GM19240 (cell line): ENCODE data around the gene EPHA4.

Source experiments
- DNase-seq: peaks from one replicate; pipeline ENCODE4 v3.0.0; 2011; ENCODE audit warnings: low spot score; ENCODE audit not compliant: insufficient read length

EPHA4 gene

DNA sequence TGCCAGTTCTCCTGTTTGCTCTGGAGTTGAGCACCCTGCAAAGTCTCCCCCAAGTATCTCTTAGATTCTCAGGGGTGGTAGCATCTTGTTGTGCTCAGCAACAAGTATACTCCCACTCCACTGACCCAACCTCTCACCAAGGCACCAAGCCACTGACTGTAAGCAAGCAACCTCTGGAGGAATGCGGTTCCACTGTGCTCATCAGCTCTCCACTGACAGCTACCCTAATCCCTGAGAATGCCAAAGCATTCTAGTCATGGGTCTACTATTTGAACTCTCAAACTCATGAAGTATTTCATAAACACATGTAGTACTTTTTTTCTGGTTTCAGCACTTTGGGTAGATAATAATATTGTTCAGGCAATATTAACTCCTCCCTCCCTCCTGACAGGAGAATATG lies 170.0 kb downstream of the EPHA4 start:
- no peak for DNase-seq

DNA sequence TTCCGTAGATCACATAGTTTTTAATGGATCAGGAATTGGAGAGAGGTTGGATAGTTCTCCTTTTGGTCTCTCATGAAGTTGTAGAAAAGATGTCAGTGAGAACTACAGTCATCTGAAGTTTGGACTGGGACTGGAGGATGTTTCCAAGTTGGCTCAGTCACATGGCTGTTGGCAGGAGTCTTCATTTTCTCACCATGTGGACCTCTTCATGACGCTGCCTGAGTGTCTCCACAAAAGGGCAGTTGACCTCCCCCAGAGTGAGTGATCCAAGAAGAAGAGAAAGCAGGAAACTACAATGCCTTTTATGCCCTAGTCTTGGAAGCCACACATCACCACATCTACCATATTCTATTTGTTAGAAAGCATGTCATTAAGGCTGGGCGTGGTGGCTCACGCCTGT lies 171.7 kb downstream of the EPHA4 start:
- no peak for DNase-seq

DNA sequence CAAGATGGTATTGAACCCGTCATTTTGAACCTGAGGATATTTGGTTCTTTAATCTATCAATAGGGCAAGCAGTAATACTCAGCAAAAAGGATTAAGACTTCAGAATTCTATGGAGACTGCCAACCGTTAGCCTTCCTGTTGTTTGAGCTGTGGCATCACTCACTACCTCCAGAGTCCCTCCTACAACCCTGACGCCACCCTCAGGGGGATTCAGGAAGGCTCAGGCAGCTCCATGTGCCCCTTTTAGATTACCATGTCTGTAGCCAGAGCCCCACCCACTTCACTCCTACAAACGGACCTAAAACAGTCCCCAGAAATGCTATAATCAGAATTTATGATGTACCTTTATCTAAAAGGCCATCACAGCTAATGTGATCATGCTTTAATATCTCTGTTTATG lies 172.9 kb downstream of the EPHA4 start:
- no peak for DNase-seq

DNA sequence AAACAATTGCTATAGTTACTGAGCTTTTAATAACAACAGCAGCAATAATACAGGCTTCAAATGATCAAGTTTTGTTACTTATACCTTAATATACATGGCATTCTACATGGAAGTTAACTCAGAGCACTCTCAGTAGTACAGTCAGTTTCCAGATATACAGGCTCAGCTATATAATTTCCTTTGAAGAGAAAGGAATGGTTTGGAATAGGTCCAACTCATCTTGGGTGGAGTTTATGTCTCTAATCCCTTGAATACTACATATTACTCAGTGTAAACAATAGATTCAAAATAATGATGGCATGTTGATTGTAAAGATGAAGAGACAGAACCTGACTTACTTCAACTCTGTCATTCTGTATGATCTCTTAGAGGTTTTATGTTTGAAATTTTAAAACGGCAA lies 174.9 kb downstream of the EPHA4 start:
- no peak for DNase-seq

DNA sequence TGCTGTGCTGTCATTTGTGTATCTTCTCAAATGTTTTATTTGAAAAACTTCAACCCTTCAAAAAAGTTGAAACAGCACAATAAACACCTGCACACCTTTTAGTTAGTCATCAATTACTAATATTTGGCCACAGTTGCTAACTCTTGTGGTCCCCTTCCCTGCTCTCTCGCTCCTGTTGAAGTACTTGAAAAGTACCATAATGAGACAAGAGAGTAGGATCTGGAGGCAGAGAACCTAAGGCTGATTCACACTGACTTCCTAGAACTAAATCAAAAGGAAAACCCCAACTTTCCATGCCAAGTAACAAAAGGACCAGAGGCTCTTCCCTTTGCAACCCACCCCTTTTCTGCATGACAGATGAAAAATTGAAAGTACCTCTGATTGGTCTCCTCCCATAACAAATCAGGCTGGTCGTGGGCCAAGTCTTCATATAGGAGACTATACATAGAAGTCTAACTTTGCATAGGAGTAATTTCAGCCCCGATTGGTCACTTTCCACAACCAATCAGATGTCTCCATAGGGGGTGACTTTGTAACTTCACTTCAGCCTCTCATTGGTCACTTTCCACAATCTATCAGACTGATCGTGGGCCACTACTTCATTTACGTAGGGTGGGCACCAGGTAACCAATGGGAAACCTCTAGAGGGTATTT lies 179.7 kb downstream of the EPHA4 start:
- no peak for DNase-seq

DNA sequence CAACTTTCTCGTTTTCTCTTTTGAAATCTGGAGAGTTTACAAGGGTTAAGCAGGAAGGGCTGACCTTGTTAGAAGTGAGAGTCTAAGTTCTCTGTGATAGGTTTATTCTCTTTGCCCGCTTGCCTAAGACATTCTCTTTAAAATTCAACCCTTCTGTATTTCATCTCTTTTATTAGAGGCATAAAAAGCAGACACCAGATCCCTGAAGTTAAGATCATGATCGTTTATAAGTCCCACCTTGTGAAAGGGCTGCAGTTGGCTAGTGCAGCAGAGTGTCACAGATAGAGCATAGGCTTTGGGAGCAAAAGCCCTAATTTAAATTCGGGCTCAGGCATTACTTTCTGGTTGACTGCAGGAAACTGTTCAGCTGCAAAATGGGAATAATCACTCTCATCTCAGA lies 181.2 kb downstream of the EPHA4 start:
- DNase-seq: no peak

DNA sequence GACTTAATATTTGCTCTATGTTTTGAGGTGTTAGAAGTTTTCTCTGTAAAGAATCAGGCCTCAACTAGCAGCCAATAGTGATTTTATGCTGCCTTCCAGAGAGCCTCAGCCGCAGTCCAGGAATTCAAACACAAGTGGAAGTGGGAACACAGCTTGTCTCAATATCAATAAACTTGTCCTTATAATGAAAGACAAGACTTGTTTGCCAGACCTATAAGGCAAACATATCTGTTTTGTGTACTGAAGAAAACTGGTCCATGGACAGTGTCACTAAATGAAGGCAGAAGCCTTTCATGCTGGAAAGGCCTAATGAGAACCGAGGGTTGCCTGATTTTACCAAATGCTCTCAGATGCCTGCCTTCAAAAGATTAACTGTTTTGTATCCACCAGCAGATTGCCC lies 182.2 kb downstream of the EPHA4 start:
- DNase-seq: no peak

DNA sequence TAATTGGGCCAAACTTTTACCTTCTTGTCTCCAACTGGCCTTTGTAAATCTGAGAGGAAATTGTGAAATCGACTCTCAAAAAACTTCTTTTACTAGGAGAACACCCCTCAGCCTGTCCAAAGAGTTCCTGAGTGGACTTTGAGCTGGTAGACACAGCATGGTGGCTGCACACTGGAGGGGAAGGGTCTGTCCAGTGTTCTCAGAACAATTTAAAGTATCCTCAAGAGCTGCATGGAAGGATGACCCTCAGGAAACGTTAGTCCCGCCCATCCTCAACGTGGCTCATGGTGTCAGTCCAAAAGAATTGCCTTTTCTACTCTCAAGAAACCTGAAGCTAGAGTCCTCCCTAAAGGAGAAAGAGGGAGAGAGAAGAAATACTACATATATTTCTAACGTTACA lies 182.7 kb downstream of the EPHA4 start:
- no peak for DNase-seq

DNA sequence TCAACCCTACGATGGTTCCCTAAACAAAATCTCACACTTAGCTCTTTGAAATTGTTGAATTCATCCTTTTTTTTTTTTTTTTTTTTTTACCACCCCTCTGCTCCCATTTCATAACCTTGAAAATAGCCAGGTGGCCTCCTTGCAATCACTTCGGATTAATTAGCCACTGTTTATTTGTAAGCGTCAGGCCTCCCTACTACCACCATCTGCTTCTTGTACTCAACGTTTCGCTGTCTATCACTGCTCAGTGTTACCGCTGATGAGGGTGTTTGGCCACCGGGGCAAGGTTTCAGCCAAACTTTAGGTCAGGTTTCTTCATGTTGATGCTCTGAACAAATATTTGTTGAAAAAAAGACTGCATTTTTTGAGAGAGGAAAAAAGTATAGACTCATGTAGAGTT lies 183.2 kb downstream of the EPHA4 start:
- no peak for DNase-seq

DNA sequence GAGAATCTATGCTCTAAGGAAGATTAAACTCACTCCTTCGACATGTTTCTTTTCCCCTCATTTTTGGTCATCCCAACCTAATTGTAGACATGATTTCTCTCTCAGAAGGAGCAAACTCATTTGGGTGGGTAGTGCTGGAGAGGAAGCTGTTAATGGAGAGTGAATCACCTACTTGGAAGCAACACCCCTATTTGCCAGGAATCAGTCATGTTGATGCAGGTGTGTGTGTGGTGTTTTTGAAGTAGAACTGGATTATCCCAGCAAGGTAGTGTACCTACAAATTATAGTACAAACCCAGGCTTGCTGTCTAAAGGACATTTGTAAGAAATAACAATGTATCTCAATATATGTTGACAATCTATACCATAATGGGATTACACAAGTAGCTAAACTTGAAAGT lies 186.4 kb downstream of the EPHA4 start:
- no peak for DNase-seq

DNA sequence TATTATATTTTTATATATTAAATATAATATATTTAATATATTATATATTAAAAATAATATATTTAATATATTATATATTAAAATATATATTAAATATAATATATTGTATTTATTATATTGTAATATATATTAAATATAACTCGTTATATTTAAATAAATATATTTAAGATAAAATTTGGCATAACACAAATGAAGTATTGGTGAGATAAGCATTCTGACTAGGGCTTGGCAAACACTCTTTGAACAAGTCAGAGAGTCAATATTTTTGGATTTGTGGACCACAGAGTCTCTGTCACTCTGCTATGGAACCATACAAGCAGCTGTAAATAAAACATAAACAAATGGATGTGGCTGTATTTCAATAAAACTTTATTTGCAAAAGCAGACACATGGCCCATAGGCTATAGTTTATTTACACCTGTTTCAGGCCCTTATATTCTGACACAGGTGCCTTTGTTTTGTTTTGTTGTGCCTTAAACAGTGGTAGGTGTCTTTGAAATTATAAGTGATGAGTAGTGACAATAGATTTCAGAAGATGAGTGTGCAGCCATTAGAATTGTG lies 190.1 kb downstream of the EPHA4 start:
- DNase-seq: no peak

DNA sequence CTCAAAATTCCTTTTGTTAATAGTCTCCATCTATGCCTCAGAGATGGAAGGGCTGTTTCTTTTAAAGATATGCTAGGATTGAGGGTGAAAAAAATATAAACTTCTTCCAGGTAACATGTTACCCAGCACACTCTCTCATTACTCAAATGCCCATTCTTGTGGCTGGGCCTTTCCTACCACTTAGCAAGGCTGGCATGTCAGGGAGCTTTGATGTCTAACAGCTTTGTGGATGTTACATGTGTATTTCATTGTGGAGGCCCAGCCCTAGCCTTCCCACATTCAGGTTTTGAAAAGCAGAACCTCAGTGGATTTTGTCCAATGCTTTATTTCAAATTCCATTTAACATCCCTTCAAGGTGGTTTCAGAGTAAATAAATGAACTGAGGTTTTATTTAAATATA lies 191.4 kb downstream of the EPHA4 start:
- DNase-seq: no peak

DNA sequence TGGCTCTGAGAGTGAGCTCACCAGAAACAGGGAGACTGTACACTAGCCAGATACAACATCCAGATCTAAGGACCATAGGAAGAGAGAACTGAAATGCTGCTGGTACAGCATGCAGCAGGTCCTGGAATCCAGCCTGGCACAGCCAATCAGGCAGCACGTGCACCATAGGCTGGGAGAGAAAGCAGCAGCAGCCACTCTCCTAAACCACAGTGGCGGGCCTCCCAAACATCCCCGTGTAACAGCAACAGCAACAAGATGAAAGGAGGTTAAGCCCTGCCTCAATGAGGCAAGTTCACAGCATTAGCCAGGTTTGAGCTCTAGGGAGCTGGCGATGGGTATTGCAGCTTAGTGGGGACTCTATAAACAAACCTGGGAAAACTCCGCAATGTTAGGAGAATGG lies 192.0 kb downstream of the EPHA4 start:
- no peak for DNase-seq

DNA sequence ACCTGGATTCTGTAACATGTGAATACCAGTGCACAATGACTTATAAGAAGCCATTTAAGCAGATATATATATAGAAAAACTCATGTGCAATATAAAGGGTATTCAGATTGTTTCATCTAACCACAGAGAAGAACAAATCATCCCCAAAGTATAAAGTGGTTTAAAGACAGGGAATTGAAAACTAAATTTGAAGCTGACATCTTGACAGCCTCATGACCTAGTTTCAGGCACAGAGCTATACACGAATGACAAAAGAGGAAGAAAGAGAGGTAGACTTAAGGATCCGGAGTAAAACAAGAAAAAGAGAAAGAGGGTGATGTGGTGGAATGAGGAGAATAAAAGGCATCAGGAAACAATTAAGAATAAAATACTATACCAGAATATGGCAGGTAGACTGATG lies 194.5 kb downstream of the EPHA4 start:
- DNase-seq: no peak

DNA sequence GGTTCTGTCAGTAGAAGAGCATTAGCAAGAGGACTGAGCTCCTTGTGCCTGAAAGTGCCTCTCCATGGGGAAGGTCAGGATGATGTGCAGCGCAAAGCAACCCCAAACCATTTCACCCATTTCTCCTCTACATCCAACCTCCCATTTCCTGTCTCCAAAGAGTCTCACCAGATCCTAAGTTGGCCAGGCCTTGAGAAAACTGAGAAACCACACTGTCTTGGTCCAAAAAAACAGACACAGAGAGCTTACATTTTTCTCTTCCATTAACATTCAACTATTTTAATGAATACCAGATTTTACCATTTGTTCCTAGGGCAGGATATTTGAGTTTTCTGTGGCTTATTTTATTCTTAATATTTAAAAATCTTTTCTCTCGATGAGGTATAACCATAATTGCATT lies 195.0 kb downstream of the EPHA4 start:
- no peak for DNase-seq

DNA sequence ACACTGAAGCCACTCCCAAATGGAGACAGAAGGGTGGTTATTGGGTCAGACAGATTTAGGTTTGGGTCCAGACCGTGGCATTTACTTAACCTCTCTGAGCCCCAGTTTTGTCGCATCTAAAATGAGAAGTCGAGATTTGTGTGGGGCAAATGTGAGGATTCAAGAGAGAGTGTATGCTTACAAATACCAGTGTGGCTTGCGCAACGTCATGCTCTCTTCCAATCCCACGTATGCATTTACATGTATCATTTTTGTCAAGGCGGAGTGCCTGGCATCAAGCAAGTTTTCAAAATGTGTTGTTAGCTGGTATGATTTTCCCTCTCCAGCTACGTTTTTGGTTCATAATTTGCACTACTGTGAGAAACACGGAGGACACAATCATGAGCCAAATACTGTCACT lies 197.9 kb downstream of the EPHA4 start:
- no peak for DNase-seq

DNA sequence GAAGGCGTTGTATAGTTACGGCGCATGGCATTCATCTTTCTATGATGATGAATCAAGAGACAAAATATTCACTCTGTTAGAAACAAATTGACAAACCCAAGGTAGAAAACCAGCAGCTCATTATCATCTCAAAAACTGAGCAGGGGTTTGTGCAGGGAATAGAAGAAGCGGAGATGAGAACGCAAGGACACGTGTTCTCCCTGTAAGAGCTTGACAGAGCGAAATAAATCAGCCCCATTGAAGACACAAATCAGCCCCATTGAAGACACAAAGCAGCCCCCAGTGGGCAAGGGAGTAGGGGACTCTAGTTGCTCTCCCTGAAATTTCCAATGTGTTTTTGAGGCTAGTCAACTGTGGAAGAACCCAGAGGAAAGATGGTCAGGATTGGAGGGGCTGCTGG lies 199.2 kb downstream of the EPHA4 start:
- DNase-seq: no peak

DNA sequence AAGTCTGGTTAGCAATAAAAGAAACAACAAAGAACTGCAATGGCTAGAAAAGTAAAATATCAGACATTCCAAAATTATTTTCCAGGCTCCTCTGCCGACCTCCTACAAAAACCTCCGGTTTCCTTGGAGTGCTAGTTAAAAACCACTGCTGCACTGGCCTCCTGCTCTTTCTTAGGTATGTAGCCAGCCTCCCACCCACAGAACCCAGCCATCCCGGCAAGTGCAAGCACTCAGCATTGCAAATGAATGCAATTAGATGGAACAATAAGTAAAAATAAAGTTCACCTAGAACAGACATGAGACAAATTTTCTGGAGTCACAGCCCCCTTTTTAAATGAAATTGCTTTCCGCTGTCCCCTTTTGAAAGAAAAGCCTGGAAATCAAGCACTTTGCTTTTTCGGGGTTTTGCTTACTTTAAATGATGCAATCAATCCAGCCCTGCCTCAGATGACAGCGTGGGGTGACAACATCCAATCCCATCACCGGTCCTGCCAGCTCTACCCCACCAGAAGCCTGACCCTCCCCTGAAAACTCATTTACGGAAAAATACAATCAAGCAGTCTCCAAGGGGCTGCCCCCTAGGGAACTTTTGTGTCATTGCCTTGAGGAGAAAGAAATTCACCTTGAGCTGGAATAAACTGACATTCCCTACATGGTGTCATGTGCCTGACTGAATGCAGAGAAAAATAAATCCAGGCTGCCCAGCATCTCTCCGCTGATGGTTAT lies 199.8 kb downstream of the EPHA4 start:
- DNase-seq: no peak

DNA sequence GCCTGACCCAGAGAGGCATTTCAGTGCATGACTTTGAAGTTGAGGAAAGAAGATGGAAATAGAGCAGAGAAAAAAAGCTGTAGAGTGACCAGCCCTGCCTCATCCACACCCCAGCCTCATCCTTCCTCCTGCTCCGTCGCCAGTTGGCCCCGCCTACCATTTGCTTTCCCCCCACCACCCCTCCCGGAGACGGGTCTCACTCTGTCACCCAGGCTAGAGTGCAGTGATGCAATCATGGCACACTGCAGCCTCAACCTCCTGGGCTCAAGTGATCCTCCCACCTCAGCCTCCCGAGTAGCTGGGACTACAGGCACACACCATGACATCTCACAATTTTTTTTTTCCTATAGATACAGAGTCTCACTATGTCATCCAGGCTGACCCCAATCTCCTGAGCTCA lies 200.8 kb downstream of the EPHA4 start:
- no peak for DNase-seq

DNA sequence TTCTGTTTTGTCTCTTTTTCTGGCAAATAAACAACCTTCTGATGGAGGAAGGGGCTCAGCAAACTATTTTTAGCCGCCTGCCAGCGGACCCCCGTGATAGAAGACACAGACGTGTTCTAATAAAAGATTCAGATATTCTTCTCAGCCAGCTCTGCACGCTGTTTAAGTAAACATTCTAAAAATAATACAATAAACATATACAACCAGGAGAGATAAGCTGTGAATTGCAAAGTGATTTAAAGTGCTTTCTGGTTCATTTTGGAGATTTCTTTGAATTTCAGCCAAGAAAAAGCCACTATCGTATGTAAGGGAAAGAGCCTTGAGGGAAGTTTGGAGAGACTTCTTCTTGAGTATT lies 201.3 kb downstream of the EPHA4 start:
- no peak for DNase-seq

DNA sequence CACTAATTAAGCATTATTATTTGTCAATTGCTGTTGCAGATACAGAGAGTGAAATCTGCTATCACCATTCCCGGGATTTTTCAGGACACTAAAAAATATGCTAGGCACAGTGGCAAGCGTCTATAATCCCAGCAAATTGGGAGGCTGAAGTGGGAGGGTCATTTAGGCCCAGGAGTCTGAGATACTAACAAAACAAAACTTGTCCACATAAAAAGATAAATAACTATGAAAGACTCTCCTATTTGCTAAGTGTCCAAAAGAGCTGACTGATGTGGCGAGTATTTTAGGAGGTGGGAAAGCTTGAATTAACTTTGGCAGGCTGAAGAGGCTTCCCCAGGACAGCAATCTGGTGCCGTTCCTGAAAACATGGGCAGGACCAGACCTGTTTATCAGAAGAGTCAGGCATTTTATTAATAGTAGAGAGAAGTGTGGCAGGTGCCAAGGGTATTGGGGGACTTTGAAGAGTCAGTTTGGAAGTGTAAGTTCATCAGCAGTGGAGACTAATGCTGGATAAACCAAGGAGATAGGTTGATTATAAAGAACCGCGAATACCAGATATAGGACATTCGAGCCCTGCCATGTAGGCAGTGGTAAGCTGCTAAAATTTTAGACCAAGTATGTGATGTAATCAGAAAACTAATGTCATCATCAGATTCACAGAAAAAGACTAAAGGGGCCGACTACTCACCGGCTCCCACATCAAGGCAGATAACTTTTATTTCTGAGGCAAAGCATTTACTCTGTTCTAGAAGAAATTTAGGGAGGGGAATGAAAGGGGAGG lies 201.8 kb downstream of the EPHA4 start:
- DNase-seq: no peak
